Suprapubic skin (tissue), 4 donors: ENCODE measurements around the gene FGF12. TPM values are rescaled to one million over a fixed set of nuclear protein-coding genes. Genes with fewer than 3 reads are reported as not detected.

Source experiments
- DNase-seq, 2 donors: peaks; one replicate each; pipeline ENCODE4 v3.0.0-alpha.2; 2019; ENCODE audit warnings: low spot score in 2 of 2
- H3K27ac ChIP-seq: fragments of 200-600 bp; sonication (generic); one replicate; pipeline ENCODE4 v1.5.1; 2019
- H3K27me3 ChIP-seq: fragments of 200-600 bp; sonication (generic); one replicate; pipeline ENCODE4 v1.5.1; 2019
- H3K36me3 ChIP-seq: fragments of 200-600 bp; sonication (generic); one replicate; pipeline ENCODE4 v1.5.1; 2019
- H3K4me1 ChIP-seq: fragments of 200-600 bp; sonication (generic); one replicate; pipeline ENCODE4 v1.5.1; 2019
- H3K4me3 ChIP-seq: fragments of 200-600 bp; sonication (generic); one replicate; pipeline ENCODE4 v1.5.1; 2019; ENCODE audit warnings: mild to moderate bottlenecking
- H3K9me3 ChIP-seq: fragments of 200-600 bp; sonication (generic); one replicate; pipeline ENCODE4 v1.5.1; 2019
- EP300 ChIP-seq: sonication (generic); formaldehyde crosslinking; IDR thresholded peaks from one replicate; pipeline ENCODE4 v1.6.1; 2017; ENCODE audit warnings: antibody characterized with exemption
- POLR2A ChIP-seq, 2 donors: fragments of 450-650 bp; IDR thresholded peaks; one replicate each; pipeline ENCODE4 v1.6.1; 2017; ENCODE audit warnings: antibody characterized with exemption in 2 of 2, mild to moderate bottlenecking in 2 of 2, moderate library complexity in 2 of 2
- POLR2AphosphoS5 ChIP-seq, 3 donors: sonication (generic); formaldehyde crosslinking; IDR thresholded peaks; one replicate each; pipeline ENCODE4 v1.6.1; 2017; ENCODE audit warnings: antibody characterized with exemption in 3 of 3
- WGBS: methylation state at CpG from one replicate; pipeline ENCODE4 v1.1.5; 2018; 5-methylcytosine and 5-hydroxymethylcytosine counted together
- total RNA-seq, 4 donors: library from RNA; depleted of rRNA; stranded (reverse); fragments of >200 nt; gene quantifications; one replicate each; pipeline ENCODE4 v1.1.0, GENCODE V29; 2016
- TF ChIP-seq, protein P1 (sequence below), 2 donors: fragments of 200-600 bp in 1 of 2; fragments of 450-650 bp in 1 of 2; sonication (generic) in 1 of 2; IDR thresholded peaks; one replicate each; pipeline ENCODE4 v1.5.1; 2016 to 2019; ENCODE audit warnings: antibody characterized with exemption in 2 of 2, mild to moderate bottlenecking in 1 of 2, moderate library complexity in 1 of 2

Gene FGF12
- total RNA-seq, 4 donors from 2014 or later = 1.5 to 3.6 (median 1.6) TPM

- H3K27ac ChIP-seq = no peak overlapping the region
- no peak overlapping the region for H3K4me3 ChIP-seq
- 87% methylated on average over 3 of the region's 3 CpGs for WGBS
- TF ChIP-seq EP300 (no peak), POLR2AphosphoS5 (IDR thresholded peaks at IDR 0.05) (no peak), POLR2A (IDR thresholded peaks at IDR 0.05) (no peak)
- TF ChIP-seq, protein P1, sequence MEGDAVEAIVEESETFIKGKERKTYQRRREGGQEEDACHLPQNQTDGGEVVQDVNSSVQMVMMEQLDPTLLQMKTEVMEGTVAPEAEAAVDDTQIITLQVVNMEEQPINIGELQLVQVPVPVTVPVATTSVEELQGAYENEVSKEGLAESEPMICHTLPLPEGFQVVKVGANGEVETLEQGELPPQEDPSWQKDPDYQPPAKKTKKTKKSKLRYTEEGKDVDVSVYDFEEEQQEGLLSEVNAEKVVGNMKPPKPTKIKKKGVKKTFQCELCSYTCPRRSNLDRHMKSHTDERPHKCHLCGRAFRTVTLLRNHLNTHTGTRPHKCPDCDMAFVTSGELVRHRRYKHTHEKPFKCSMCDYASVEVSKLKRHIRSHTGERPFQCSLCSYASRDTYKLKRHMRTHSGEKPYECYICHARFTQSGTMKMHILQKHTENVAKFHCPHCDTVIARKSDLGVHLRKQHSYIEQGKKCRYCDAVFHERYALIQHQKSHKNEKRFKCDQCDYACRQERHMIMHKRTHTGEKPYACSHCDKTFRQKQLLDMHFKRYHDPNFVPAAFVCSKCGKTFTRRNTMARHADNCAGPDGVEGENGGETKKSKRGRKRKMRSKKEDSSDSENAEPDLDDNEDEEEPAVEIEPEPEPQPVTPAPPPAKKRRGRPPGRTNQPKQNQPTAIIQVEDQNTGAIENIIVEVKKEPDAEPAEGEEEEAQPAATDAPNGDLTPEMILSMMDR (IDR thresholded peaks at IDR 0.05) = no peak
- no peaks in the 10 kb centered on the region for H3K4me1 ChIP-seq
- no peaks in the 10 kb centered on the region for H3K9me3 ChIP-seq
- no peak for DNase-seq
- H3K27me3 ChIP-seq = no peaks in the 10 kb centered on the region
- no peaks in the 10 kb centered on the region for H3K36me3 ChIP-seq
Observed at GRCh38 chr3:192621909-192622308, 105.4 kb downstream of the FGF12 start.

DNA sequence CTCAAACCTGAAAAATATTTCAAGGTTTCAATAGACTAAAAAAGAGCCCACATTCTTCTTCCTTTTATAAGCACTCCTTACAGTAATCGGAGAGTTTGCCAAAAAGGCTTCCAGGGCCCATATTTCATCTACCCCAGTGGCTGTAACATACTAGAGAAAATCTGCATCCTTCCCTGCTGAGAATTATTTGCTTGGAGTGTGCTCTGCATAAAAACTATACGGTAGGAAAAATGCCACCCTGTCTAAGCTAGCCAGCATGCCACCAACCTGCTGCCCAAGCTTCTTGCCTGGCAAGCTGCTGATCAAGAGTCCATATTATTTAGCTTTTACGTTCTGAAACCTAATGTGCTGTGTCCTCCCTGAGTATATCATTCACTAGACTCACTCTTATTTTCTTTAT is 107.1 kb downstream of the FGF12 start:
- Histone ChIP-seq H3K36me3 (no peaks in the 10 kb centered on the region), H3K27me3 (no peaks in the 10 kb centered on the region), H3K27ac (no peak overlapping the region), H3K4me3 (no peak overlapping the region), H3K4me1 (no peaks in the 10 kb centered on the region), H3K9me3 (no peaks in the 10 kb centered on the region)
- DNase-seq = no peak
- TF ChIP-seq POLR2A (IDR thresholded peaks at IDR 0.05) = no peak
- no peak for TF ChIP-seq POLR2AphosphoS5 (IDR thresholded peaks at IDR 0.05)
- TF ChIP-seq EP300 = no peak
- TF ChIP-seq, protein P1 (IDR thresholded peaks at IDR 0.05) = no peak
- 74% methylated on average over 3 of the region's 3 CpGs for WGBS

GRCh38 chr3:192611411-192611810 is 115.9 kb downstream of the FGF12 start:
- DNase-seq = no peak
- no peak overlapping the region for H3K4me3 ChIP-seq
- H3K4me1 ChIP-seq = no peaks in the 10 kb centered on the region
- 82% methylated on average over 4 of the region's 4 CpGs for WGBS
- TF ChIP-seq, protein P1 (IDR thresholded peaks at IDR 0.05) = no peak
- no peak for TF ChIP-seq POLR2A (IDR thresholded peaks at IDR 0.05)
- TF ChIP-seq EP300 = no peak
- TF ChIP-seq POLR2AphosphoS5 (IDR thresholded peaks at IDR 0.05) = no peak
- H3K27ac ChIP-seq = no peak overlapping the region
- H3K27me3 ChIP-seq = no peaks in the 10 kb centered on the region
- H3K36me3 ChIP-seq = no peaks in the 10 kb centered on the region
- H3K9me3 ChIP-seq = no peaks in the 10 kb centered on the region

GRCh38 chr3:192608726-192609600 is 118.4 kb downstream of the FGF12 start:
- WGBS = 81% methylated on average over 8 of the region's 8 CpGs
- Histone ChIP-seq H3K4me1 (no peaks in the 10 kb centered on the region), H3K36me3 (no peaks in the 10 kb centered on the region), H3K27me3 (no peaks in the 10 kb centered on the region), H3K27ac (no peak overlapping the region), H3K9me3 (peaks cover under 1% of the 10 kb centered on the region), H3K4me3 (no peak overlapping the region)
- TF ChIP-seq, protein P1 (IDR thresholded peaks at IDR 0.05) = no peak
- TF ChIP-seq EP300 (no peak), POLR2AphosphoS5 (IDR thresholded peaks at IDR 0.05) (no peak), POLR2A (IDR thresholded peaks at IDR 0.05) (no peak)
- no peak for DNase-seq

- H3K27ac ChIP-seq = no peak overlapping the region
- no peaks in the 10 kb centered on the region for H3K36me3 ChIP-seq
- H3K9me3 ChIP-seq = peaks cover 4% of the 10 kb centered on the region
- TF ChIP-seq EP300 (no peak), POLR2A (IDR thresholded peaks at IDR 0.05) (no peak), POLR2AphosphoS5 (IDR thresholded peaks at IDR 0.05) (no peak)
- TF ChIP-seq, protein P1 (IDR thresholded peaks at IDR 0.05) = no peak
- H3K27me3 ChIP-seq = no peaks in the 10 kb centered on the region
- no peaks in the 10 kb centered on the region for H3K4me1 ChIP-seq
- no peak for DNase-seq
- no peak overlapping the region for H3K4me3 ChIP-seq
- 93% methylated on average over 4 of the region's 4 CpGs for WGBS
Observed at GRCh38 chr3:192607798-192608197, 119.5 kb downstream of the FGF12 start.
